GM11168 (cell line): ENCODE measurements around the gene NCKAP1.
"Not testable (repeated sequence)": the region's sequence is repeated elsewhere in the genome, so short reads cannot be mapped to it uniquely, and the experiment has no call there.

ENCODE experiments used
- in situ Hi-C: fragments of 300-500 bp; cut with MboI; formaldehyde crosslinking; loops from one replicate; pipeline ENCODE4 v1.12.0; 2022; ENCODE audit warnings: low sequenced_read_pairs; ENCODE audit not compliant: unreplicated experiment

Gene NCKAP1

DNA sequence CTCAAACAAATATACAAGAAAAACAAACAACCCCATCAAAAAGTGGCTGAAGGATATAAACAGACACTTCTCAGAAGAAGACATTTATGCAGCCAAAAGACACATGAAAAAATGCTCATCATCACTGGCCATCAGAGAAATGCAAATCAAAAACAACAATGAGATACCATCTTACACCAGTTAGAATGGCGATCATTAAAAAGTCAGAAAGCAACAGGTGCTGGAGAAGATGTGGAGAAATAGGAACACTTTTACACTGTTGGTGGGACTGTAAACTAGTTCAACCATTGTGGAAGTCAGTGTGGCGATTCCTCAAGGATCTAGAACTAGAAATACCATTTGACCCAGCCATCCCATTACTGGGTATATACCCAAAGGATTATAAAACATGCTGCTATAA, 77.4 kb downstream of the NCKAP1 start:
- in situ Hi-C loops: not testable (repeated sequence)

DNA sequence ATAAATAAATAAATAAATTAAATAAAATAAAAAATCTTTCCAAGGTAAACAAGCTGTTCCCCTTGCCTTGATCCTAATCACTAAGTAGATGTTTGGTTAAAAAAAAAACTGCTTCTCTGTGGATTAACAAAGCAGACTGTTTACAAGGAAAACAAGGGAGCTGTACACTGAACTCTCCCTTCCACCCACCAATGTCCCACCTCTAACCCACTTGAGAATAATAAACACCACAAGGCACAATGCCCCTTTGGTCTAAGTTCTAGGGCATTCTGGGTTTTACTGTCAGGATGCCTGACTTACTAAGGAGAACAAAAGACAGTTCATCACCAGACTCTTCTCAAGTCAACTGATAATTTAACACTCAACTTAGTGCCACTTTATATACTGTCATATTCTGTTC, 83.5 kb downstream of the NCKAP1 start:
- in situ Hi-C loops: no loop called here

- in situ Hi-C loops: no loop called here
These were observed 85.4 kb downstream of the NCKAP1 start for GRCh38 chr2:182952741-182953450.

GRCh38 chr2:182951948-182952663, 86.2 kb downstream of the NCKAP1 start:
- in situ Hi-C loops: no loop called here

DNA sequence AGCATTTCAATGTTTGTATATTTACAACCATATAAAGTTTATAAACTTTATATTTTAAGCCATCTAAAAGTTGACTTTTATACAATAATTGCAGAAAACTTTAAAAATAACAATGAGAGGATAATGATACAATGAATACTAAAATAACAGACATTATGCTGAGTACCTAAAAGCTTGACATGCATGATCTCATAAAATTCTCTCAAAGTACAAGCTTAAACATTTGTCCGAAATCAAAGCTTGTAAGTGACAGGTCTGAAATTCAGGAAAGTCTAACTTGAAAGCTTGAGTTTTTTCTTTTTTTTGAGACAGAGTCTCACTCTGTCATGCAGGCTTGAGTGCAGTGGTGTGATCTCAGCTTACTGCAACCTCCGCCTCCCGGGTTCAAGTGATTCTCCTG, 87.7 kb downstream of the NCKAP1 start:
- in situ Hi-C loops: no loop called here

GRCh38 chr2:182949572-182950189, 88.6 kb downstream of the NCKAP1 start:
- in situ Hi-C loops: no loop called here

DNA sequence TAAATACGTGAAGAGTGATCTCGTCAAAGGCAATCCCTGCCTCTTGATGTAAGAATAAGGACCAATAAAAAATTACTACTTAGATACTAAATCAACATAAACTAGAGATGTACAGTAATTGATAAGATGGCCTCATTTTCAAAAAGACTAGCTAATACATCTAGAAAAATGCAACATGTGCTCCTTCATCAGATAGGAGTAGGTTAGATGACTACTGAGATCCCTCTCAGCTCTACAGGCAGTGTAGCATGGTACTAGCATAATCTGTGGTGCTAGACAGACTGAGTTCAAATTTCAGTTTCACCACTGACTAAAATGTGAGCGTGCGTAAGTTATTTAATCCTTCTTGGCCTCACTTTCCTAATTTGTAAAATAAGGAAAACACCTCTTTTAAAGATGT, 89.2 kb downstream of the NCKAP1 start:
- in situ Hi-C loops: no loop called here

DNA sequence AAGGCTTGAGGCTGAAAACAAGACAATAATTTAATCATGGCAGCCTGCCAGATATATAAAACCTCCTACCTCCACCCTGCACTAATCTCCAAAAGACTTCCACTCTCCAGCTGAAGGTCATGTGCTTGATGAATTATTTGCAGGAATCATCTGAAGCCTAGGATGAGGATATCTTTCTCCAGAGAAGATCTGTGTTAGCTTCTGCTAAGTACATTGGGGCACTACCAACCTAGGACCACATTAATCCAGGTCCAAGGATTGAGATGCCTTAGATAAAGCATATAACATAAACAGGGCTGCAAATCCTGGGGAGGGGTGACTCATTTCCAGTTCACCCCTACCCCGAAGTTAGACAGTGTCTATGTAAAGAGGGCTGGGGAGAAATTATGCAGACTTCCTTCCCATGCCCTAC, 91.3 kb downstream of the NCKAP1 start:
- in situ Hi-C loops: no loop called here

- in situ Hi-C loops: no loop called here
These were observed 94.9 kb downstream of the NCKAP1 start for GRCh38 chr2:182943339-182943738.

DNA sequence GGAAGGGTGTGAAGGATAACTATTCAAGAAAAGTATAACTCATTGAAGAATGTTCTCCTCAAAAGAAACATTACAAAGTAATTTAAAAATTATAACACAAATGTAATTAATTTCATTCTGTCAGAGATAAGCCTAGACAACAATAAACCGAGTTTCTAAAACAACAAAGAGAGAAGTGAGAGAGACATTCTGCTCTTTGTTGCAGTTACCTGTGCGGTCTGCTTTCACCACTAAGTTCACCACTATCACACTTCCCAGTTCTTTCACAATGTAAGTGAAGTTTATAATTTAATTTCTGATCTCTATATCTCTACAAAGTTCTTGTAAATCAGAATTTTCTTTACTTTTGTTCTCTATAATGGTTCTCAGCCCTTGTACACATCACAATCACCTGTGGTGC, 95.5 kb downstream of the NCKAP1 start:
- in situ Hi-C loops: no loop called here

- in situ Hi-C loops: no loop called here
These were observed 96.3 kb downstream of the NCKAP1 start for GRCh38 chr2:182941919-182942318.

DNA sequence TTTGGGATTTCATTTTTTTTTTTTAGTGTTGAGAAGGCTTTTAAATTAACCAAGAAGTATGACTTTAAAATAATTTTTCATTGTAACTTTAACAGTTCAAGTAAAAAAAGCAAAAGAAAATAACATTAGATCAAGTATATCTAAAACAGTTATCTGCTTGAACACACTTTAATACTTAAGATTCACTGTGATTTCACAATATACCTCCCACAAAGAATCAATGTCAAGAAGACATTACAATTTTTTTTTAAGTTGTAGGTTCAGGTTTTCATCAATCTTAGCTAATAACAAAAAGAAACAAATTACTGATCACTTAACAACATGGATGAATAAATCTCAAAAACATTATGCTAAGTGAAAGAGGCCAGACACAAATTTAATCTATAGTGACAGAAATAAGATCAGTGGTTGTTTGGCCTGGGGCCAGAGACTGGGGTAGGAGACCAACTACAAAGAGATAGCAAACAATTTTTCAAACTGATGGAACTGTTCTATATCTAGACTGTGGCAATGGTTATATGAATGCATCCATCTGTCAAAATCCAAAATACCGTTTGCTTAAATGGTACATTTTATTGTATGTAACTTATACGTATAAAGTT, 97.0 kb downstream of the NCKAP1 start:
- in situ Hi-C loops: no loop called here

- in situ Hi-C loops: no loop called here
These were observed 100.4 kb downstream of the NCKAP1 start for GRCh38 chr2:182937870-182938269.

- in situ Hi-C loops: no loop called here
These were observed 104.6 kb downstream of the NCKAP1 start for GRCh38 chr2:182933629-182934028.

DNA sequence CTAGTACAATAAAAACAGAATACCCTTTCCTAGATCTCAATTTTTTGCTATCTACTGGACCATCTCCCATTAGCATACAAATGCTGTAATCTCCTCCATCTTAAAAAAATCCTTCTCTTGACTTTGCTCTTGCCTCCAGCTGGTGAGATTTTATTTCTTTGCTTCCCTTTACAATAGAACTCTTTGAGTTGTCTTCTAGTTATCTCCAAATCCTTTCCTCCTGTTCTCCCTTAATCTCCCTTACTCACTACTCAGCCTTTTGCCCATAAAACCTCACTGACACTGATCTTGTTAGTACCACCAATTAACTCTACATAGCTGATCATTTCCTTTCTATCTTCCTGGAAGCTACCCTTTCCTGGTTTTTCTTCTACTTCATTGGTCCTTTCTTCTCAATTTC, 108.3 kb downstream of the NCKAP1 start:
- in situ Hi-C loops: no loop called here

DNA sequence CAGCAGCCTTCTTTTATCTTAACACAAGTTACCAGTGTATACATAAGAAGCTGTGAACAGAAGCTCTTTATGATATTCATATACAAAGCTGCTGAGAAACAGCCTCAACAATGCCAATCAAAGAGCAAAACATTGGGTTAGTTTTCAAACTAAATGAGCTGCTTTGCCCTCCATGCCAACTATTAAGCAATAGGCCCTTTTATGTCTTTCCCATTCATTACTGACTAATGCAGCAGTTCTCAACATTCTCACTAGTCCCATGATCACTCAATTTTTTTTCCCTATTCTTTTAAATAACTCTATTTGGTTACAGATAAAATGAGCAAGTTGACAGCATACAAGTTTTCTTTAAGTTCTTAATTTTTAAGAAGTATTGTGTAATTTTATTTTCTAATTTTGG, 114.0 kb downstream of the NCKAP1 start:
- in situ Hi-C loops: no loop called here

DNA sequence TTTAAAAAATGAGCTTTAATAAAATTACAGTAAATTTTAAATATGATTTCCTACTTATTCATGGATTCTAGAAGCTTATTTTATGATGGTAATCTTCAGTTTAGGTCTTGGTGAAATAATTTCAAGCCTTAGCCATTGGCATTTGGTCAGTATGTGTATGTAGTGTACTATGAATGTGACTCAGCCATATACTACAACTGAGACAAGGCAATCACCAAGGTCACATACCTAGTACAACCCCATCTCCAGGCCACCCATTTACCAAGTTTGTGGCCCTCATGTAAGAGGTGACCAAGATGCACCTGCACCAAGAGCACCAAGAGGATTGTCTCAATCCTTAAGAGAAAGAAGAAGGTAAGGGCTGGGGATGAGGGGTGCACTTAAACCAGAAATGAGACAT, 117.0 kb downstream of the NCKAP1 start:
- in situ Hi-C loops: no loop called here

DNA sequence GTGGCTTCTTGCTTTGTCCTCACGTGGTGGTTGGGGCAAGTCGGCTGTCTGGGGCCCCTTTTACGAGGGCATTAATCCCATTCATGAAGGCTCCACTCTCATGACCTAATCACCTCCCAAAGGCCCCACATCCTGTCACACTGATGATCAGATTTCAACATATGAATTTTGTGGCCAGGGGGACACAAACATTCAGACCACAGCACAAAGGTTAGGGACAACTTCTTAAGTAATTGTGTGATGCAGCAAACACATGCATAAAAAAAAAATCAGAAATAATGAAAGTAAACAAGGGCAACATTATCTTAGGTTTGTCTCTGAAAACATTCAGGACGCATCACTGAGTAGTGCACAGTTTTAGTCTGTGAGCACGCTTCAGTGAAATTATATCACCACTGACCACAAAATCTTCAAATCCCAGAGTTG, 117.6 kb downstream of the NCKAP1 start:
- in situ Hi-C loops: no loop called here

DNA sequence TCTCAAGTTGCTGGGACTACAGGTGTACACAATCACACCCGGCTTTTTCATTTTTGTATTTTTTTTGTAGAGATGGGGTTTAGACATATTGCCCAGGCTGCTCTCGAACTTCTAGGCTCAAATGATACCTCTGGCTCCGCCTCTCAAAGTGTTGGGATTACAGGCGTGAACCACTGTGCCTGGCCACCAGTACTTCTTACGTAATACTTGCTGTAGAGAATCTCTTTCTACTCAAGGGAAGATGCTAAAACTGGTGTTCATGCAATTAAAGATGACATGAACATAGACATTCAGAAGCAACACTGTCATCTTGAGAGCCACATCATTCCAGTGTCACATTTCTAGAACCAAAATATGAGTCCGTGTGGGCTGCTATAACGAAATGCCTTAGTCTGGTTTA, 118.2 kb downstream of the NCKAP1 start:
- in situ Hi-C loops: no loop called here

DNA sequence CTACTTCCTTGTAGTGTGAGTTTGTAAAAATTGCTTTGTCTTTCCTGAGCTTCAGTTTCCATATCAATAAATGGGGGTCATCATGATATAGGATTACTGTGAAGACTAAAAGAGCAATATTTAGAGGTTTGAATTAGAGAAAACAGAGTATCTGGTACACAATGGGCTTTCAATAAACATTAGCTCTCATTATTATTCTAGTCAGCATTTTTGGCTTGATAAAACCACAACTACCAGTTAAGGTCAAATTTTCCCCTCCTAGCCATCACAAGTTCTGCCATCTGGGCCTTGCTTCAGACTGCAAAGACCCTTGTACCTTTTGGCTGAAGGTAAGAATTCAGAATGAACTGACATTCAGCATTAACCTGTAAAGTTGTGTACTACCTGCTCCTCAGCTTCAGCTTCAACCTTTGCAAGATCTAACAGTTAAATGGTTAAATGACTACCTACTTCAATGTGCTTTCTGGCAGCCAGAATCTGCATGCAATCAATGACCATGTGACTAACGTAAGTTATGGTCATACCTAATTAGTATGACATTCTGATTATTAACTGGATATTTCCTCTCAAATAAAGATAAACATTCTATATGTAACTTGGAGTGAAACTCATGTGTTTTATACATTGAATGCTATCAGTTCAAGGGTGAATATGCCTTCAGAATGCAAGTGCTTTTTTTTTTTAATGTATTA, 119.2 kb downstream of the NCKAP1 start:
- in situ Hi-C loops: no loop called here

GRCh38 chr2:182917924-182918323, 120.3 kb downstream of the NCKAP1 start:
- in situ Hi-C loops: no loop called here
